22Rv1 (cell line): Measurements from ENCODE around the gene SLC30A9.

ENCODE experiments used
- ZFX ChIP-seq: fragments of 450-650 bp; IDR thresholded peaks from 2 replicates; pipeline ENCODE4 v1.6.1; 2017; ENCODE audit warnings: antibody characterized with exemption, borderline replicate concordance
- TF ChIP-seq, protein P1 (sequence below): fragments of 450-650 bp; IDR thresholded peaks from 2 replicates; pipeline ENCODE4 v1.5.1; 2017; ENCODE audit warnings: mild to moderate bottlenecking

DNA sequence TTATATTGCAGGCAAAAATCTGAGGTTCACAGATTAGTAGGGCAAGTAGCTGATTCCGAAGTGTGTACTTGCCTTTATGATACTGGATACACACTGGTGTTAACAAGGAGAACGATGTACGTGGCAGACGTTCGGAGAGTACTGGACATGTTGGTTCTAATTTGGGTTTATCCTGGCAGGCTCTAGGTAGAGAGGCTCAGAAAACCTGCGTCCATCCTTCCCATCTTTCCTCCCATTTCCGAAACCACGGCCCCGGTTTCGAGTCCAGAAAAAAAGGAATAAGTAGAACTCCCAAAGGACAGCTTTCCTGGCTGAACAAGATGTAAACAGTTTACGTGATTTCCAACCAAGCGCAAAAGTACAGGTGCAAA is 351 bp upstream of the SLC30A9 start:
- TF ChIP-seq, protein P1, sequence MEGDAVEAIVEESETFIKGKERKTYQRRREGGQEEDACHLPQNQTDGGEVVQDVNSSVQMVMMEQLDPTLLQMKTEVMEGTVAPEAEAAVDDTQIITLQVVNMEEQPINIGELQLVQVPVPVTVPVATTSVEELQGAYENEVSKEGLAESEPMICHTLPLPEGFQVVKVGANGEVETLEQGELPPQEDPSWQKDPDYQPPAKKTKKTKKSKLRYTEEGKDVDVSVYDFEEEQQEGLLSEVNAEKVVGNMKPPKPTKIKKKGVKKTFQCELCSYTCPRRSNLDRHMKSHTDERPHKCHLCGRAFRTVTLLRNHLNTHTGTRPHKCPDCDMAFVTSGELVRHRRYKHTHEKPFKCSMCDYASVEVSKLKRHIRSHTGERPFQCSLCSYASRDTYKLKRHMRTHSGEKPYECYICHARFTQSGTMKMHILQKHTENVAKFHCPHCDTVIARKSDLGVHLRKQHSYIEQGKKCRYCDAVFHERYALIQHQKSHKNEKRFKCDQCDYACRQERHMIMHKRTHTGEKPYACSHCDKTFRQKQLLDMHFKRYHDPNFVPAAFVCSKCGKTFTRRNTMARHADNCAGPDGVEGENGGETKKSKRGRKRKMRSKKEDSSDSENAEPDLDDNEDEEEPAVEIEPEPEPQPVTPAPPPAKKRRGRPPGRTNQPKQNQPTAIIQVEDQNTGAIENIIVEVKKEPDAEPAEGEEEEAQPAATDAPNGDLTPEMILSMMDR: no peak
- no peak for TF ChIP-seq ZFX
